Loucy (cell line): ENCODE measurements around the gene MPRIP.

Experiments
- EZH2phosphoT487 ChIP-seq: fragments of 200-600 bp; IDR thresholded peaks from 2 replicates; pipeline ENCODE4 v1.6.1; 2018; ENCODE audit warnings: antibody characterized with exemption, mild to moderate bottlenecking, moderate library complexity, borderline replicate concordance
- TF ChIP-seq, protein P1 (sequence below): fragments of 200-600 bp; sonication (generic); conservative IDR thresholded peaks from 2 replicates; pipeline ENCODE4 v1.5.1; 2014; ENCODE audit warnings: mild to moderate bottlenecking, antibody characterized with exemption, low read length

DNA sequence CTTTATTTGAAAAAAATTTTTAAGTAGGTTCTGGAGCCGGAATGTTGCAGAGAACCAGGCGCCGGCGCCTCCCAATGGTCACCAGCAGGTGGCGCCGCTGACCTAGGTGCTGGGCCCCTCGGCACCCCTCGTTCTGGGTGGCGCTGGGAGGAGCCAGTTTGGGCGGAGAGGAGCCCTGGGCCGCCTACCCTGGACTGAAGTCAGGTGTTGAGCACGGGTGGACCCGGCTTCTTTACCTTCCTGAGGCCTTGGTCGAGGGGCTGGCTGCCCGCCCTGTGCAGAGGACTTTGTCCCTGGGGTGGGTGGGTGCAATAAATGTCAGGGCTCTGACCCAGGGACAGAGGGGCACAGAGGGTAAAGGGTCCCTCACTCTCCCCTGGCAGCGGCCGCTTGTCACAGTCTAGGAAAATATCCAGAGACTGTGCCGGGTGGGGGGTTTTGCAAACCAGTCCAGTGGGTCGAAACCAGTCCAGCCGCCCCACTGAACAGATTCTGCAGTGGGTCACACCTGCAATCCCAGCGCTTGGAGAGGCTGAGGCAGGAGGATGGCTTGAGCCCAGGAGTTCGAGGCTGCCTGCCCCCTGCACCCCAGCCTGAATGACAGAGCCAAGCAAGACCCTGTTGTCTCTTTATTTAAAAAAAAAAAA is 40.3 kb upstream of the MPRIP start:
- TF ChIP-seq, protein P1, sequence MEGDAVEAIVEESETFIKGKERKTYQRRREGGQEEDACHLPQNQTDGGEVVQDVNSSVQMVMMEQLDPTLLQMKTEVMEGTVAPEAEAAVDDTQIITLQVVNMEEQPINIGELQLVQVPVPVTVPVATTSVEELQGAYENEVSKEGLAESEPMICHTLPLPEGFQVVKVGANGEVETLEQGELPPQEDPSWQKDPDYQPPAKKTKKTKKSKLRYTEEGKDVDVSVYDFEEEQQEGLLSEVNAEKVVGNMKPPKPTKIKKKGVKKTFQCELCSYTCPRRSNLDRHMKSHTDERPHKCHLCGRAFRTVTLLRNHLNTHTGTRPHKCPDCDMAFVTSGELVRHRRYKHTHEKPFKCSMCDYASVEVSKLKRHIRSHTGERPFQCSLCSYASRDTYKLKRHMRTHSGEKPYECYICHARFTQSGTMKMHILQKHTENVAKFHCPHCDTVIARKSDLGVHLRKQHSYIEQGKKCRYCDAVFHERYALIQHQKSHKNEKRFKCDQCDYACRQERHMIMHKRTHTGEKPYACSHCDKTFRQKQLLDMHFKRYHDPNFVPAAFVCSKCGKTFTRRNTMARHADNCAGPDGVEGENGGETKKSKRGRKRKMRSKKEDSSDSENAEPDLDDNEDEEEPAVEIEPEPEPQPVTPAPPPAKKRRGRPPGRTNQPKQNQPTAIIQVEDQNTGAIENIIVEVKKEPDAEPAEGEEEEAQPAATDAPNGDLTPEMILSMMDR, result peak; percentile 90
- no peak for TF ChIP-seq EZH2phosphoT487
